Activated CD4-positive, alpha-beta T cell treated with anti-CD3 and anti-CD28 coated beads, Interleukin-10, Interleukin-2, amounts not matched to agents 100 ng/mL and 50 ng/mL, durations not matched to agents 16 hours and 8 hours (primary cell): ENCODE measurements around the gene OR10G8.
A peak's percentile ranks its signal among the peaks of the same experiment; 100 is the strongest.
"Not testable (repeated sequence)": the region's sequence is repeated elsewhere in the genome, so short reads cannot be mapped to it uniquely, and the experiment has no call there.

Experiments
- DNase-seq: peaks from one replicate; pipeline ENCODE4 v3.0.0-alpha.2; 2020

The OR10G8 gene, protein sequence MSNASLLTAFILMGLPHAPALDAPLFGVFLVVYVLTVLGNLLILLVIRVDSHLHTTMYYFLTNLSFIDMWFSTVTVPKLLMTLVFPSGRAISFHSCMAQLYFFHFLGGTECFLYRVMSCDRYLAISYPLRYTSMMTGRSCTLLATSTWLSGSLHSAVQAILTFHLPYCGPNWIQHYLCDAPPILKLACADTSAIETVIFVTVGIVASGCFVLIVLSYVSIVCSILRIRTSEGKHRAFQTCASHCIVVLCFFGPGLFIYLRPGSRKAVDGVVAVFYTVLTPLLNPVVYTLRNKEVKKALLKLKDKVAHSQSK

GRCh38 chr11:124026498-124026897 lies at the start of gene OR10G8:
OR10G8 (plus strand) TSS chr11:124026798; CDS start chr11:124029623, 2,825 bp downstream.
- DNase-seq = no peak

GRCh38 chr11:123977731-123978347 lies 48.8 kb upstream of the OR10G8 start, which contains the start of gene OR10S1:
OR10S1 (minus strand) TSS chr11:123977781; CDS start chr11:123977664, 117 bp downstream.
- no peak for DNase-seq

GRCh38 chr11:123979311-123979710 lies 47.3 kb upstream of the OR10G8 start:
- DNase-seq = no peak

GRCh38 chr11:123995119-123995518 lies 31.5 kb upstream of the OR10G8 start, which contains the start of gene OR10G6:
OR10G6 (minus strand) TSS chr11:123995161; CDS start chr11:123995161, 0 bp downstream.
- DNase-seq = no peak

GRCh38 chr11:124012697-124013096 lies 13.9 kb upstream of the OR10G8 start, which contains the start of gene OR10G4:
OR10G4 (plus strand) TSS chr11:124012997; CDS start chr11:124015575, 2,578 bp downstream.
- DNase-seq = no peak

DNA sequence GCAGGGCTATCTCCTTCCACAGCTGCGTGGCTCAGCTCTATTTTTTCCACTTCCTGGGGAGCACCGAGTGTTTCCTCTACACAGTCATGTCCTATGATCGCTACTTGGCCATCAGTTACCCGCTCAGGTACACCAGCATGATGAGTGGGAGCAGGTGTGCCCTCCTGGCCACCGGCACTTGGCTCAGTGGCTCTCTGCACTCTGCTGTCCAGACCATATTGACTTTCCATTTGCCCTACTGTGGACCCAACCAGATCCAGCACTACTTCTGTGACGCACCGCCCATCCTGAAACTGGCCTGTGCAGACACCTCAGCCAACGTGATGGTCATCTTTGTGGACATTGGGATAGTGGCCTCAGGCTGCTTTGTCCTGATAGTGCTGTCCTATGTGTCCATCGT lies 10.8 kb upstream of the OR10G8 start:
- DNase-seq = not testable (repeated sequence)

DNA sequence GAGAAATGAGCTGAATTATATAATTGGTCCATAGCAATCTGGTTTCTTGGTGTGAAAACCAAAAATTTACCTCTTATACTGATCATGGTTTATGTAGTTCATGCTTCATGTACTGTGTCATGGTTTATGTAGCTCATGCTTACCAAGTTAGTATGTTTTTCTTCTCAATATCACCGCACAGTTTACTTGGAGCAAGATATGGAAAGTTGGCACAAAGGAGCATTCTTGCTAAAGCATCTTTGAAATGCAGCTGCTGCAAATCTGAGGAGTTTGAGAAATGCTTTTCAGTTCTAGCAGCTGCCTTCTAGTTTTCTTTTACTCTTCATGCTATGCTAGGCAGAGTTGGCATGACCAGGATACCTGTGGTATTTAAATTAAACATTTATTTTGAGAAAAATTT lies 10.1 kb downstream of the OR10G8 start:
- DNase-seq = no peak

- no peak for DNase-seq
These were observed 13.0 kb downstream of the OR10G8 start for GRCh38 chr11:124039557-124039956.

- DNase-seq = no peak
These were observed 14.7 kb downstream of the OR10G8 start, which contains the start of gene OR10G7 for GRCh38 chr11:124041254-124041653. OR10G7 (minus strand) TSS chr11:124041325; CDS start chr11:124039001, 2,324 bp downstream.

DNA sequence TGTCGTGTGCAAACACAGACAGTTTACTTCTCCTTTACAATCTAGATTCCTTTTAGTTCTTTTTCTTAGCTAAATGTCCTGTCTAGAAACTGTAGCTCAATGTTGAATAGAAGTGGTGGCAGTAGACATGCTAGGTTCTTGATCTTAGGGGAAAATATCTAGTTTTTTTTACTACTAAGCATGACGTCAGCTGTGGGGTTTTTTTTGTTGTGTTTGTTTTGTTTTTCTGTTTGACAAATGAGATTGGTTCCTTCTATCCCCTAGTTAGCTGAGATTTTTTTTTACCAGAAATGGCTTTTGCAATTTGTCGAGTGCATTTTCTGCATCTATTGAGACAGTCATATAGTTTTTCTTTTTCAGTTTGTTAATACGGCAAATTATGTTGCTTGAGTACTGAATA lies 16.8 kb downstream of the OR10G8 start:
- DNase-seq = no peak

GRCh38 chr11:124050748-124051147 lies 24.1 kb downstream of the OR10G8 start:
- DNase-seq = peak; percentile 65

GRCh38 chr11:124052966-124053365 lies 26.4 kb downstream of the OR10G8 start:
- no peak for DNase-seq

DNA sequence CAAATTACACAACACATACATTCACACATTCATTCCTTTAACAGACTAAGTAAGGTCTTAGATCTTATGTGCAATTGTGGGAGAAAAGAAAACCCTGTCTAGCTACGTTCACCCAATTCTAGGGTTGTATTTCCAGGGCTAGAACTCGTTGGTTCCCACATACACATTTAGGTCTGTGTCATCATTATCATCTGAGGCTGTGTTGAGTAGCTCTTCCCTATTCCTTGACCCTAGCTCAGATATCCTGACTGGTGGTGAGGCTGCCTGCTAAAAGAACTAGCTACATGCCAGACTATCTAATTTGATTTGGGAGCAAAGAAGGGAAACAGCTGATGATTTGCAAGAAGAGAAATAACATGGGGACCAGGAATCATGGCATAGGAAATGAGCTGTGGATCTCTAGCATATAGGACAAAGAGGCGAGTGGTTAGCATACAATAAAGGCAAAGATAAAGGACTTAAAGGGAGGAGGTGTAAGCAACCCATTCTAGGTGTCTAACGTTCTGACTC lies 42.1 kb downstream of the OR10G8 start:
- DNase-seq = no peak

DNA sequence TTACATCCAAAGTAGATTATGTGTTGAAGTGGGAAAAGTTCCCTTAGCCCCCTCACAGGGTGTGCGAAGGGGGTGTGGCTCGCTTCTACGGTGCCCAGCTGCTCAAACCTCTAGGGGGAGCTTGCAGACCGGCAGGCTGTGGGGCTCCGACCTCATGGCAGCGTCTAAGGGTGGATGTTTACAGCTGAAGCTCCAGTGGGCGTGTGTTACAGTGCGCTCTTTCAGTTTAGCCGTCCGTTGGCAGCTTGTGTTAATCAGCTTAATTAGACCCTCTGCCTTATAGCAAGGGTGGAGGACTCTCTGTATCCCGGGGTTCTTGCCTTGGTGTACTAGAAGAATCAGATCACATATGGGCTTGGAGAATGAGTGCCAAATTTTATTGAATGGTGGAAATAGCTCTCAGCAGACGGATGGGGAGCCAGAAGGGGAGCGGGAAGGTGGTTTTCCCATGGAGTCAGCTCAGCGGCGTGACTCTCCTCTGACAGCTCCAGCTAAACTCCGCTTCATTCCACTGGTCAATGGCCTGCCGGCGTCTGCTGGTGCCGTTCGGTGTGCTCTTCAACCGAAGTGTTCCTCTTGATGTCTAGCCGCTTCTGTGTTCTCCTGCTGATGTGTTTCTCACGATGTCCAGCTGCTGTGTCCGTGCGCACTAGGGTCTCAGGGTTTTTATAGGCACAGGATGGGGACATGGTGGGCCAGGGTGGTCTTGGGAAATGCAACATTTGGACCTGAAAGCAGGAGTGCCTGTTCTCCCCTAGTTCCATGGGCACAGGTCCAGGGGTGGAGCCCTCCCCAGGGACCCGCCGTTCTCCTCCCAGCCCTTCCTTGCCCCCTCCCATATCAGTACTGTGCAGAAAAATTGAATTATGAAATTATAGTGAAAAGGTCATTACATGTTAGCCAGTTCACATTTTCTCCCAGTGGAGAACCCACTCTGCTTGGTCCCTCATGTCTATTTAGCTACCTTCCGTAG lies 43.1 kb downstream of the OR10G8 start:
- peak; percentile 75 for DNase-seq

GRCh38 chr11:124070915-124071622 lies 44.5 kb downstream of the OR10G8 start:
- peak; percentile 76 for DNase-seq

DNA sequence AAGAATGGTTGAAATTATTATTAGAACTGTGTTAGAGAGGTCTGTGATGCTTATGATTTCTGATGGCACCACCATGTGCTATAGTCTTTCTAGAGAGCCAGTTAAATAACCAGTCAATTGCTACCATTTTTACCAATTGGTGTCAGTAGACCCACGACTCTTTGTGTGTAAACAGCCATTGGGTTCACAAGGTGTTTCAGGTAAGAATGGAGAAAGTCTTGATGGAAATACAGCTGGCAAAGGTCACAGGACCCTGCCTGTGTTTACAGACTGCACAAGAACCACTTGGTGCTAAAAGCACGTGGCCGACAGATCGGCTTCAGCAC lies 45.0 kb downstream of the OR10G8 start:
- DNase-seq = no peak

DNA sequence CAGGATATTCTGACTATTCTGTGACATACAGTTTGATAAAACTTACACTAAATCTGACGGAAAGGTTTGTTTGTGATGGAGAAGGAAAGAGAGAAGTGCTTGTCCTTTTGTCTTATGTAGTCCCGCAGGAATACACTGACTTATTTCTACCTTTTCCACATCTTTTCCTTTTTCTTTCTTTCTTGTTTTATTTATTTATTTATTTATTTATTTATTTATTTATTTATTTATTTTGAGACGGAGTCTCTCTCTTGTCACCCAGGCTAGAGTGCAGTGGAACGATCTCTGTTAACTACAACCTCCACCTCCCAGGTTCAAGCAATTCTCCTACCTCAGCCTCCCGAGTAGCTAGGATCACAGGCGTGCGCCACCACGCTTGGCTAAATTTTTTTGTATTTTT lies 45.5 kb downstream of the OR10G8 start:
- no peak for DNase-seq

- DNase-seq = no peak
These were observed 48.0 kb downstream of the OR10G8 start for GRCh38 chr11:124074554-124074953.

GRCh38 chr11:124075492-124075840 lies 48.9 kb downstream of the OR10G8 start:
- no peak for DNase-seq

DNA sequence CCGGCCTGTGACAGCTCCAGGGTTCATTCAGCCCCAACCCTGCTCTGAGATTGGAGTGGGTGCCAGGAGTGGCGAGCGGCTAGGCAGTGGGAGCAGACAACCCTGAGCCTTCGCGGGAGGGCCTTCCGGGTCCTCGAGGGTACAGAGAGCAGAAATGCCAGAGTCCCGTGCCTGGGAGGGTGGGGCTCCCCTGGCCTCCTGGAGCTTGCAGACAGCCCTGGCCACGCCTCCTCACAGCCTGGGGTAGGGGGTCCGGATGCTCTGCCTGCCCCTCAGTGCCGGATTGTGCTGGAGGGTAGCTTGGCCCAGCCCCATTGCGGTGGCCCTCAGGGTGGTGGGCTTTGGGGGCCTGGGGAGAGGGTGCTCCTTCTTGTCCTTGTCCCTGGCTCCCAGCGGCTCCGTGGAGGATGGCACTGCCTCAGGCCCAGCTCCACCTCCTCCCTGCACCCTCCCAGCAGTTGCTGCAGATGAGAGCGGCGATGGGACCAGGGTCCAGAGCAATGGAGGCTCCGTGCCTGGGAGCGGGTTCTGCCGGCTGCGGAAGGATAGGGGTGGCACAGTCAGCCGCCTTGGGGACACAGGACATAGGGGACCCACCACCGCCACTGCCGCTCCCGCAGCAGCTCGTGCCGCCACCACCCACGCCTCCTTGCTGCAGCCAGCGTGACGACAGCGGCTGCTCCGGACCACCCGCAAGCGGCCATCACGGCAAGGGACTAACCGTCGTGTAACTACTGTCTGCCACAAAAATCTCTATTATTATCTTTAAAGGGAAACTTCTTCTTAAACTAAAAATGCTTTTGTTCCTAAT lies 49.4 kb downstream of the OR10G8 start:
- DNase-seq = peak; percentile 9

DNA sequence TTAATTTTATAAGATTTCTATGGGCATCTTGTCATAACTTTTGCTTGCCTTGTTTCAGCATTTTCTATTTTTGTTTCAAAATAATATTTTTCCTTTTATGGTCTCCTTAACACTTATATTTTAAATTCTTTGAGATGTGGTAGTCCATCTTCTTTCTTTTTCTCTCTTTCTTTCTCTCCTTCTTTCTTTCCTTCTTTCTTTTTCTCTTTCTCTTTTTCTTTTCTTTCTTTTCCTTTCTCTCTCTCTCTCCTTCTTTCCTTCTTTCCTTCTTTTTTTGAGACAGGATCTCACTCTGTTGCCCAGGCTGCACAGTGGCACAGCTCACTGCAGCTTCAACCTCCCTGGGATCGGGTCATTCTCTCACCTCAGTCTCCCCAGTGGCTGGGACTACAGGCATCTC lies 50.7 kb downstream of the OR10G8 start:
- DNase-seq = no peak
